NCI-H128 (cell line): ENCODE measurements around the gene BMAL1.
A peak's percentile ranks its signal among the peaks of the same experiment; 100 is the strongest.

Experiments
- DNase-seq: peaks from one replicate; lab custom pipeline; 2025; ENCODE audit not compliant: unreplicated experiment; lab: John Stamatoyannopoulos, UW

The BMAL1 gene

DNA sequence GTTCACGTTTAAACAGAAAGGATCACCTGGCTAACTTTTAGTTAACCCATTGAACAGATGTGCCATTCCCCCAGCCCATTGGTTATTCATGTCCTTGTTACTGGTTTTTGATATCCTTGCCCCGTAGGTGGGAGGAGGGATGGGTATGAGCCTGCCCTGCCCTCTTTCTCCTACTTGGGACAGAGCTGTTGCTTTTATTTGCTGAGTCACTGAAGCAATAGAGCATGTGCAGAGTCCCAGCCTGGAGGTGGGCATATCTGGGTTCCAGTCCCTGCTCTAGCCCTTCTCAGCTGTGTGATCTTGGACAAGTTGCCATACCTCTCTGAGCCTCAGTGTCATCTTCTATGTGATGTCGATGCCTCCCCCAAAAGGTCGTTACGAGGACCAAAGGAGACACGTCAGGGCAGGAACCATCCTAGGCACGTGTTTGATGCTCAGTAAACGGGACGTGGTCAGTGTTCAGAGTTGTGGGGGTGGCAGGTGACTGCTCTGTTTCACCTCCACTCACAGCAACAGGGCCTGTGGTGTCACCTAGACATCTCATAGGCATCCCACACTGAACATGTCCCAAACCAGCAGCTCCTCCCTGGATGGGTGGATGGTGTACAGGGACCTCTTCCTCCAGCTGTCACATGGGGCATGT is 61.0 kb downstream of the BMAL1 start:
- DNase-seq: no peak

DNA sequence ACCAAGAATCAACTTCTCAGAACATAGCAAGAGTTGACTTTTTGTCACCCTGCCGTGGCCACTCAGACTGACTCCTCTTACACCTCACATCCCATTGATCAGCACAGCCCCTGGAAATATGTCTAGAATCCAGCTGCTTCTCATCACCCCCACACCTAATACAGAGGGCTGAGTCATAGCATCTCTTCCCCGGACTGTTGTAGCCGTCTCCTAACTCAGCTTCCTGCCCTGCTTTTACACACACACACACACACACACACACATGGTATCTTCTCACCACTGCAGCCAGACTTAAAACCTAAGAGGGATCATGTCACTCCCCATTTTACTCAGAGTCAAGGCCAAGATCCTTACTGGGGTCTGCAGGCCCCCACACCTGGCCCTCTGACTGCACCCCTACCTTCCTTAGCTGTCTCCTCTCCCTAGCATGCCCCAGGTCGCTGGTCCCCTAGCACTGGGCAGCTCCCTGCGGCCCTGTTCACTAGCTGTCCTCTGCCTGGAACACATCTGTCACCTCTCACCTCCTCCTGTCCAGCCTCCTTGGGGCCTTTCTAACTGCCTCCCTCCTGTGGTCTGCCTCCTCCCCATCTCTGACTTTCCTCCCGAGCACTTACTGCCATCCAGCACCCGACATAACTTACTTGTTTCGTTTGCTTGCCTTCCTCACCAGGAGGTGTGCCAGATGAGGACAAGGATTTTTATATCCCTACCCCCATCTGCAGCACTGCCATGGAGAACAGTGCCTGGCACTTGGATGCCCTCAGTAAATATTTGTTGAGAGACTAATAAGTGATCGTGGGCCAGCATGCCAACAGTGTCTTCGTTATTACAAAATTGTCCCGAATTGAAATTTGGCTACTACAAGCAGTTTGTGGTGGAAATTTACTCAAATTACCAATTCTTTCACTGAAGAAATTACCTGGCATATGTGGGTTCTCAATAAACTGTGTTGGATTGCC is 61.9 kb downstream of the BMAL1 start:
- DNase-seq: no peak

DNA sequence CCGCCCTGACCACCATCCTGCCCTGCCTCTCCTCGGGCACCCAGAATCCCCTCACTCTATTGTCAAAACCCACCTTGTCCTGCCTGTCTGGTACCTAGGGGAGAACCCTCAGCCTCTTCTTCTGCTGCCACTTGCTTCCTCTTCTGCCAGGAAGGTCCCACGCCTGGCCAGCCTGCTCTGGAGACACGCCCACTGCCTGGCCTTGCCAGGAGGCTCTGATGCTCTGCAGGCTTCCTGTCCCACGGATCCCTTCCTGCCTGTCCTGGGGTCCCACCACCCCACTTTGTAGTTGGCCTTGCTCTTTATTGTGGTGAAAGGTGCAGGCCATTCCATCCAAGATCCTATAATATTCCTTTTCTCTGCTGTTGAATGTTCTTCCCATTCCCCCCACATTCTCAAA is 63.4 kb downstream of the BMAL1 start:
- DNase-seq: no peak

DNA sequence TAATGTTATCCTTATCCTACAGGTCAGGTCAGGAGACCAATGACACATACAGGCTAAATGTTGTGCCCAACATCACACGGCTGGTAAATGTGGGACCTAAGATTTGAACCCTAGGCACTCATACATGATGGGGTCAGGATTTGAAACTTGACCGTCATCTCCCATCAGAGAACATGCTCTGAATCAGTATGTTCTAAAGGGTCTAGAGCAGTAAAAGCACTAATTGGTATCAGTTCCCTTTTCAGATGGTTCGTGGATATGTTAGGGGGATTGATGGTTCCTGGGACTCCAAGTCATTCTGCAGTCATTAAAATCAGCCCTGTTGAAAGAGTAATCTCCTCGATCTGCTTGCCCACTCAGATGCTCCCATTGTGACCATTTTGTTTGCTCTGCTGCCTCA is 65.5 kb downstream of the BMAL1 start:
- no peak for DNase-seq

DNA sequence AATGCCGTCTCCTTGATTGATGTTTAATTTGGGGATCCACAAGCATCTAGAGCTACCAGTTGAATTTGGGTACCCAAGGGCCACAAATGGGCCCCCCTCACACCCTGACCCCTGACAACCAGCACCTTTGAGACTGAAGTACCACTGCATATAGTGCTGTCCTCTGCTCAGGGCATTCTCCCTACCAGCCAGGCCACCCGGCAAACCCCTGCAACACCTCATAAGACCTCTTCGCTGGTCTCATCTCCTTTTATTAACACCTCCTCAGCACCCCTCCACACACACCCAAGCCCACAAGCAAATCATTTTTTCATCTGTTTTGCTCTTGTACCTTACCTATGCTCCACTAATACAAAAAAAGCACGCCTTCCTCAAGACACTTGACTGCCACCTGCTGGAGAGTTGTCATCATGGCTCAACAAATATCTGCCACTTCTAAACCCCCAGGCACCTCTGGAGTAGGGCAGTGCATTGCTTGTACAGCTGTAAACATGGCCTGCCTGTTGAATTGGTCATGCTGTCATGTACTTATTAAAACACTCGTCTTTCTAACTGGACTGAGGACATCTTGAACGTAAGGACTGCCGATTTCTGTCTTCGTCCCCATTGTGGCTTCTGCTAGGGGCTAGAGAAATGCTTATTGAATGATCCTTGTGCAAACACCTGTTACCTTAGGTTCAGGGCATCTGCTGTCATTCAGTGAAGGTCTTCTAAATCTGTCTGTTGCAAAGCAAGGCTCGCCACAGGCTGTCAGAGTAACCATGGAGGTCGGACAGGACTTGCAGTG is 66.5 kb downstream of the BMAL1 start:
- peak; percentile 62 for DNase-seq

DNA sequence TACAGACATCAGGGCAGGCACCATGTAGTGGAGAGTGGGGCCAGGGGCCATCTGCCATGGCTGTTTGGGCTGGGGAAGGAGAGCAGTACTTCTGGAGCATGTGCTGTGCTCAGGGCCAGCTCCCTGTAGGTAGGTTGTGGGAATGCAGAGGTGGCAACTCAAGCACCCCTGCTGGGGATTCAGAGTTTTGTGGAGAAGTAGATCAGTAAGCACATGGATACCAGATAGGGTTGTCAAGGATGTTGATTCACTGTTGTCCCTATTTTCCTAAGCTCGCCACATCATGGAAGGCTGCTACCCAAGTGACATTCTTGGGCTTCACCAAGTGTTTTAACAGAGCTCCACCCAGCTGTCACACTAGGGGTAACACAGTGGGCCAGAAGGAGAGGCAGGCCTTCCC is 67.2 kb downstream of the BMAL1 start:
- no peak for DNase-seq

DNA sequence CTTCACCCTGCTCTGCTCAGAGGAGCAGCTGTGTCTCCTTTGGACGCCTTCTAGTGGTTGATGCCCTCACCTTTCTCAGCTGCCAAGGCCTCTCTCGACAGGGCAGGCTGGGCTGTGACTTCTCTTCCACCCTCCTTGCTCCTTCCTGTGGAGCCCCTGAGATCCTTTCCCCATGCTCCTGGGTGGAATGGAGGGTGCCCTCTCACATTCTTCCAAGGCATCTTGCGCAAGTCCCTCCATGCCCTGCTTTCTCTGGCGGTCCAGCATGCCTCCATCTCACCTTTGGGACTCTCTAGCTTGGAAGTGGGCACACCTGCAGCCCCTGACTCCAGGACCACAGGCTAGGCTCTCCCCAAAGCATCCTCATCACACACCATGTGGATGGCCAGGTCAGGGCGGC is 68.9 kb downstream of the BMAL1 start:
- DNase-seq: no peak

DNA sequence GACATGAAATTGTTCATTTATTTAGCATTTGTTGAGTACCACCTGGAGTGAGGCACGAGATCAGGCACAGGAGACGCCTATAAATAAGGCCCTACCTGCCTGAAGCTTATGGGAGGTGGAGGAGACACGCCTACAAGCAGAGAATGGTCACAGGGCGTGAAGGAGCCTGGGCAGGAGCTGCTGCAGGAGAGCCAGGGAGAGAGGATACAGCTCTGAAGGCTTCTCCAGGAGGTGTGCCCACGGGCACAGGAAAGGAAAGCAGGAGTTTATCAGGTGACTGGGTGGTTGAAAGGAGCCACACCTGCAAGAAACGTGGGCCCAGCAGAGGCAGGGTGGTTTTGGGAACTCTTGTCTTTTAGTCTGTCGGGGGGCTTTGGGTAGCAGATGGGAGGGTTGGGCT is 70.3 kb downstream of the BMAL1 start:
- no peak for DNase-seq

DNA sequence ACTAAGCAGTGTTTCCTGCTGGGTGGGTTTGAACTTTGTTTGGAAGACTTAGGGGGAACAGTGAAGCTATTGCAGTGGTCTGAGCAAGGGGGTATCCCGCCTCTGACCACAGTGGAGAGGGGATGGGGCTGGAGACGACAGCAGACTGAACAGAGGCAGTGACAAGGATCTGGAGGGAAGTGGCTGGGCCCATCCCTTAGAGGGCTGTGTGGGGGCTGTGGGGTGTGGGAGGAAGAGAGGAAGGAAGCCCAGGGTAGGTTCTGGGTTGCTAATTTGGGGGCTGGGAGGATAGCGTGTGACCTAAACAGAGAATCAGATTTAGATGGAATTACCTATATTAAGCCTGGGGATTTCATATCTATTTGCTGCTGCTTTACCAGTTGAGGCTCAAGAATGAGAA is 70.7 kb downstream of the BMAL1 start:
- no peak for DNase-seq

DNA sequence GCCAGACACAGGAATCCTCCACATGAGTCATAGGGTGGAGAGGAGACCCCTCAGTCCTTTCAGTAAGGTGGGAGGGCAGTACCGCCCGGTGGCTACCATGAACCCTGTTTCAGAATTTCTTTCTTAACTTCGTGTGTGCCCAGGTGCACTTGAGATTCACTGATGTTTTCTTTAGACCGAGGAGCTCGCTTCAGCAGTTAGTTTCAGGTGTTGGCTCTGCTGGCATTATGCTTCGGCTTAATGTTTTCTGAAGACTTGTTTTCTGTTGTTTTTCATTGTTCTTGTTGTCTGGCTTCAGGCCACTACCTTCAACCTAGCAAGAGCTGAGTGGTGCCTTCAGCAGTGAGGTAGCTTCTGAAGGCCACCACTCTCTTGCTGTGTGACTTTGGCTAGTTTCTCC is 71.5 kb downstream of the BMAL1 start:
- no peak for DNase-seq

DNA sequence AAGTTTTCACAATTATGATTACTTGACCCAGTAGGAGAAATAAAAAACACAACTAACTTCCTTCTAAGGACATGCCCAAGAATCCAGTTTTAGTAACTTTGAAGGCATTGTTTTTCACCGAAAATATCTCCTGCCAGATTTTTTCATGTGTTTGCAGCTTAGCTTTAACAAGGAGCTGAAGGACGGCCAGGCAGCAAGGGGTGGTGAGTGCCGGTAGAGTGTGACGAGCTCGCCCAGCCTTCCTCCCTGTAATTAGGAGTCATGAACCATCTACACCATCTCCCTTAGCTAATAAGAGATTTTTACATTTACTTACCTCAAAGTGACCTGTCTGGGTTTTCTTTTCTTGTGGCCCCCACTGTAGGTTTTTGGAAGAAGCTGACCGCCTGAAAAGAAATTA is 72.0 kb downstream of the BMAL1 start:
- DNase-seq: no peak

DNA sequence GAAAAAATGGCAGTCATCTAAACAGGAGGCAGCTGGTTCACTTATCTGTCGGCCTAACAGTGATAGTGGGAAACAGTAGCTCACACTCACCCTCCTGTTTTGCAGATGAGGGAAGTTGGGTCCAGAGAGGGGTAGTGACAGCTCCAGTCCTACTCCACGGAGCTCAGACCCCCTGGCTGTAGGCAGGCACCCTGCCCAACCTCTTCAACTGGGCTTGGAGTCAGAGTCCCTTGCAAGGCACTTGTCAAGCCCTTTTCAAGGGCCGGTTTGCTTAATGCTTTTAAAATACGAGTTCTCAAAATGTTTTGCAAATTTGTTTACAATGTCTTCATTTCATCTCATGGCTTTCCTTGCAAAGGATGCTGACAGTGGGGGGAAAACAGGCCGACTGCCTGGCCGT is 75.1 kb downstream of the BMAL1 start:
- no peak for DNase-seq

DNA sequence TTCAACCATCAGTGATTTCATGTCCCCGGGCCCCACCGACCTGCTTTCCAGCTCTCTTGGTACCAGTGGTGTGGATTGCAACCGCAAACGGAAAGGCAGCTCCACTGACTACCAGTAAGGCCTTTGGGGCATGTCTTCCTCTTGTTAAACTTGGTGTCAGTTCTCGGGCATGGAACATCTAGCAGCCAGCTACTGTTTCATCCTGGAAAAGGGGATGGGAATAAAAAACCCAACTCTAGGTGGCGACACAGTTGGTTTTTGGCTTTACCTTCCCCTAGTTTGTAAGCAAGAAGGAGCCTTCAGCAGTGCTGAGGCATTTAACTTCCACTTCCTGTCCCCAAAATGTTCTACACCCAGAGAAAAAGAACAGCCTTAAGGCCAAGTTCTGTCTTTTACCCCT is 76.7 kb downstream of the BMAL1 start:
- no peak for DNase-seq

DNA sequence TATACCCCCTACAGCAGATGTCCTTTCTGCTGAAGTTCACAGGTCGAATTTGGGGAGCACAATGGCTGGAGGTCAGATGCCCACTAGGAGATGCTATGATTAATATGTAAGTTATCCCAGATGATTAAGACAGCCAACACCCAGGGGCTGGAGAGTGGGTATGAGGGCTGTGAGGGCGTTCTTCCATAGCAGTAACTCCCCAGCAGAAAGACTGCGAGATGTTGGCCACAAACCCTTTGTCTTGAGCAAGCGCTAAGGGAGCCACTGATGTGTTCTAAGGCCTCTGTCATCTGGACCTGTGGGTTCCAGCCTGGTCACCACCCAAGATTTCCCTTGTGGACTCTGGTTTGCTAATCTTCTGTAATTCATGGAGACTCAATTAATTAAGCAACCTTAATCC is 77.6 kb downstream of the BMAL1 start:
- DNase-seq: no peak

DNA sequence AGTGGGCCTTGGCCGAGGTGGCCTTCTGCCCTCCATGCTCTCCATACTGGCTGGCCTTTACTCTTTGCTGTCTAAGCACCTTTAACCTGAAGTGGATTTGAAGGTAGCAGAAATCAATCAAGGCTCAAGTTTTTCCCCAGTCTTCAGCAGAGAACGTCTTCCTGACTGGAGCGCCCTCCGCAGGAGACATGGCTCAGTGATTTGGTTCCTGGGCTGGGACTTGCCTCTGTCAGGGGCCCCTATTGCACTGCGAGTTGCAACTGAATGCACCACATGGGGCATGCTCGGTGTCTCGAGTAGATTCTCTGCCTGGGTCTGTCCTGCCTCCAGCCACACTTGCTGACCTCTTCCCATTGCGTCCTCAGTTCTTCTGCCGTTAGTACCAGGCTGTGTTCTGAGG is 79.6 kb downstream of the BMAL1 start:
- no peak for DNase-seq

DNA sequence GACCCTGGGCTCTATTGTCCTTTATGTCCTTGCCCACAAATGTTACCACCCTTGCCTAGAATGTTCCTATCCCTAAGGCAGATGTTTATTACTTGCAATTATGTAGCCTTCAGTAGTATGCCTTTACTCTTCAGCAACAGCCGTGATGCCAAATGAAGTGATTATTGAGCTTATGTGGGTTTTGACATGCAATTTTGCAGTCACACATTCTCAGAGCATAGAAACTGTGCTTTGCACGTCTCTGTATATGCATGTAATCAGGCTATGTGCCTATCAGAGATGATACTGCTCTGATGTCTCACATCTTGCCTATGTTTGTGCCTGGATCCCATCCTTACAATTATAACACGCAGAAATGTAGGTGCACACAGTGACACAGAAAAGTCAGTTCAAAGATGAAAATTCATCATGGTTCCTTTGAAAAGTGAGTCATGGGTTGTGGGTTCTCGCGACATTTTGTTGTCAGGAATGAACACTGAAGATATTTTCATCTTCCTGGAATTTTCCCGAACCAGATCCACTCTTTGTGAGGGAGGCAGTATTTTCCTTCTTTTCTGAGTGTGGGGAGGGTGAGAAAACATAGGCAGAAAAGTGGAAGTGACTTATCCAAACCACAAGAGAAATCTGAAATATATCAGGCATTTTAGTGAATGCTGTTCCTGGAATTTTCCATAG is 81.1 kb downstream of the BMAL1 start:
- no peak for DNase-seq

DNA sequence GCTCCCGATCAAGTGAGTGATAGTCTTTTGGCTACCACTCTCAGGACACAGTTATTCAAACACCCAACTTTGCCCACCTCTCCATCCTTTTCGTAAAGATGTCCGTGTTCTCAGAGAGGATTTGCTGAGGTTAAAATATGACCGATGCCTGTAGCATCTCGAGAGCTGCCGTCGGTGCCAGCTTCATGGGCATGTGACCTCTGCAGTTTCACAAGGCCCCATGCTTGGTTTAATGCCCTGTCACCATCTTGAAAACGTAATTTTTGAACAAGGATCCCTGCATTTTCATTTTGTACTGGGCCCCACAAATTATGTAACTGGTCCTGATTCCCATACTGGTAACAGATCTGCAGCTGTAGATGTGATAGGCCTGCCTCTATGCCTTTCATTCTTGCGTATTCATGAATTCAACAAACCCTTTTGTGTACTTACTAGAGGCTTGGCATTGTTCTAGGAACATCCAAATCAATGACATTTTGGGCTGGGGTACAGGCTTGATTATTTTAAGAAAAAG is 85.1 kb downstream of the BMAL1 start:
- no peak for DNase-seq

DNA sequence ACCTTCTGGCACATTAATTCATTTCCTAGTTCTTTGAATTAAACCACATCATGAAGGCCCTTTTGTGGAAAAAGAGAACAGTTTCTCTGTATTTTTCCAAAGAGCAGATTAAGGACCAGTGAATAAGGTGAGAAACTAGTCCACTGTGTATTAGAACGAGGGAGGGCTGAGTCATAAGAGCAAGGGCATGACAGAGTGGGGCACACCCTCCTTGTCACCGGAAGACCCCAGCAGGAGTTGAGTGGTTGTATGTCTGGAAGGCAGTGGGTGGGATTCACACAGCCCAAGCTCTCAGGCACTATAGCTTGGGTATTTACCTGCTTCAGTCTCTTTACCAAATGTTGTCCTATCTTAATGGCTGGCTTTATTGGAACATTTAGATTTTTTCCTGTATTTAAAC is 86.8 kb downstream of the BMAL1 start:
- no peak for DNase-seq

DNA sequence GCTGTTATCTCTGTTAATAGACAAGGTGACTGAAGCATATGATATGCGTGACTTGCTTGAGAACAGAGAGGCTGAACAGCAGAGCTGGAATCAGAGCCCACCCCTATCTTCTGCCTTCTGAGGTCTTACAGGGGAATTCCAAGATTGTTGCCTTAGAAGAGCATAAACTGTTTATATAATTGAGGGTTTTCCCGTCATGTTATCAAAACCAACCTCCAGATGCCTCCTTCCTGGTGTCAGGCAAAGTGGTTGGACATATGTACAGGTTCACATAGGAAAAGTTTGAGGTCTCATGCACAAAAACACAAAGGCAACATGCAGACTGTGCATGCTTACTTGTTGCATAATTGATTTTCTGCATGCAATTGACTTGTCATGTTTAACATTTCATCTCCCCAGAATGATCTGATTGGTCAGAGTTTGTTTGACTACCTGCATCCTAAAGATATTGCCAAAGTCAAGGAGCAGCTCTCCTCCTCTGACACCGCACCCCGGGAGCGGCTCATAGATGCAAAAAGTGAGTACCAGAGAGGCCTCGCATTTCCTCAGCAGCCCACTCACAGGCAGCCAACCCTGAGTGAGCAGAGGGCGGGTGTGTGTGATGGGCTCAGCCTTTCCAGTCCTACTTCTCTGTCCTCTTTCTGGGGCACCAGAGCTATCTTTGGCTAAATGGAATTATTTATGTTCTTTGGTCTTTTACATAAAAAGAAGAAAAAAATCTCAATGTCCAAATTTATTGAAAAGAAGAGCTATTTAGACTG is 88.9 kb downstream of the BMAL1 start:
- no peak for DNase-seq

DNA sequence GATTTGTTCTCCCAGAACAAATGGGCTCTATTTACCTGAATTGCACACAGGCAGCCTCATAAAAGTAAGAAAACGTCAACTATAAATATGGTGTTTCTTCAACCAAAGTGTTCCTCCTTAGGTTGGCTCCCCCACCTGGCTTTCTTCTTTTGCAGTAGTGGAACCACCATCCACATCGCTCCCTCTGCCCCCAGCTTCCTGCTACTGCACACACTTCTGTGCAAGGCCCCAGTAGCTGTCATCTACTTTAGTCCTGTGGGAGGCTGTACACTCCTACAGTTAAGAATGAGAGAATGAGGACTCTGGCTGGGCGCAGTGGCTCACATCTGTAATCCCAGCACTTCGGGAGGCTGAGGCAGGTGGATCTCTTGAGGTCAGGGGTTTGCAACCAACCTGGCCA is 89.5 kb downstream of the BMAL1 start:
- no peak for DNase-seq
